SU-DHL-6 (cell line): ENCODE results near the gene SLC25A28.

Source experiments
- H2AFZ ChIP-seq: fragments of 200-600 bp; sonication (generic); 2 replicates; pipeline ENCODE4 v1.6.1; 2014; ENCODE audit warnings: low read depth, mild to moderate bottlenecking, moderate library complexity, mixed read lengths, antibody characterized with exemption, low read length; ENCODE audit not compliant: severe bottlenecking
- H3F3A ChIP-seq: fragments of 200-600 bp; shearing (Covaris generic); 2 replicates; pipeline ENCODE4 v1.6.0; 2016; ENCODE audit warnings: antibody characterized with exemption, mild to moderate bottlenecking; ENCODE audit not compliant: insufficient read depth
- H3K27ac ChIP-seq: fragments of 200-600 bp; sonication (generic); 2 replicates; pipeline ENCODE4 v1.5.1; 2016; ENCODE audit warnings: low read depth, mild to moderate bottlenecking, low read length, moderate library complexity, mixed read lengths
- H3K27me3 ChIP-seq: fragments of 200-600 bp; sonication (generic), shearing (Covaris generic); 2 replicates; pipeline ENCODE4 v1.6.0; 2014; ENCODE audit warnings: mild to moderate bottlenecking, low read length
- H3K36me3 ChIP-seq: fragments of 200-600 bp; sonication (generic); 2 replicates; pipeline ENCODE4 v1.6.1; 2014; ENCODE audit warnings: mild to moderate bottlenecking, low read length, mixed read lengths
- H3K4me2 ChIP-seq: fragments of 300-600, 200-600 bp; shearing (Covaris generic), sonication (generic); 2 replicates; pipeline ENCODE4 v1.6.0; 2014; ENCODE audit warnings: low read length, low read depth, mild to moderate bottlenecking; ENCODE audit not compliant: poor library complexity, severe bottlenecking
- H3K4me3 ChIP-seq: fragments of 200-600 bp; sonication (generic); 2 replicates; pipeline ENCODE4 v1.5.1; 2014; ENCODE audit warnings: antibody characterized with exemption, low read length, mild to moderate bottlenecking, mixed read lengths; ENCODE audit not compliant: insufficient read depth, poor library complexity, severe bottlenecking
- H3K79me2 ChIP-seq: fragments of 200-600 bp; sonication (generic); 2 replicates; pipeline ENCODE4 v1.6.1; 2014; ENCODE audit warnings: mild to moderate bottlenecking, low read length, moderate library complexity; ENCODE audit not compliant: insufficient read depth
- H3K9ac ChIP-seq: fragments of 200-600 bp; sonication (generic); 2 replicates; pipeline ENCODE4 v1.7.0; 2014; ENCODE audit warnings: mild to moderate bottlenecking, low read length
- H3K9me2 ChIP-seq: fragments of 200-600 bp; sonication (generic); replicated peaks from 2 replicates; pipeline ENCODE4 v1.6.1; 2014; ENCODE audit warnings: low read length; ENCODE audit not compliant: insufficient read depth
- H3K9me3 ChIP-seq: fragments of 200-600 bp; sonication (generic); 2 replicates; pipeline ENCODE4 v1.6.1; 2014; ENCODE audit warnings: low read length, mixed read lengths; ENCODE audit not compliant: insufficient read depth
- H4K20me1 ChIP-seq: fragments of 200-600 bp; sonication (generic); 2 replicates; pipeline ENCODE4 v1.6.1; 2014; ENCODE audit warnings: low read depth, mild to moderate bottlenecking, antibody characterized with exemption, low read length, moderate library complexity, mixed read lengths
- EZH2phosphoT487 ChIP-seq: fragments of 200-600 bp; sonication (generic), shearing (Covaris generic); conservative IDR thresholded peaks from 2 replicates; pipeline ENCODE4 v1.6.1; 2018; ENCODE audit warnings: mild to moderate bottlenecking, antibody characterized with exemption, low read length, moderate library complexity, mixed read lengths
- TF ChIP-seq, protein P1 (sequence below): fragments of 200-600 bp; sonication (generic); IDR thresholded peaks from one replicate; pipeline ENCODE4 v1.5.1; 2017; ENCODE audit warnings: antibody characterized with exemption, mild to moderate bottlenecking, low read length, moderate library complexity; ENCODE audit not compliant: insufficient read depth, poor library complexity, severe bottlenecking

SLC25A28 gene

DNA sequence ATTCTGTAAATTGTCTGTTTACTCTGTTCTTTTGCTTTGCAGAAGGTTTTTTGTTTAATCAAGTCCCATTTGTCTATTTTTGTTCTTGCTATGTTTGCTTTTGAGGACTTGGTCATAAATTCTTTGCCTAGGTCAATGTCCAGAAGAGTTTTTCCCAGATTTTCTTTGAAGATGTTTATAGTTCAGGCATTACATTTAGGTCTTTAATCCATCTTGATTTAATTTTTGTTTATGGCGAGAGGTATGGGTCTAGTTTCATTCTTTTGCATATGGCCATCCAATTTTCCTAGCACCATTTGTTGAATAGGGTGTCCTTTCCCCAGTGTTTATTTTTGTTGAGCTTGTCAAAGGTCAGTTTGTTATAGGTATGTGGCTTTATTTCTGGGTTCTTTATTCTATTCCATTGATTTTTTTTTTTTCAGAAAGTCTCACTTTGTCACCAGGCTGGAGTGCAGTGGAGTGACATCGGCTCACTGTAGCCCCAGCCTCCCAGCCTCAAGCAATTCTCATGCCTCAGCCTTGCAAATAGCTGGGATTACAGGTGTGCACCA is 27.4 kb upstream of the SLC25A28 start:
- Histone ChIP-seq H4K20me1 (no peaks in the 10 kb centered on the region), H3K79me2 (no peaks in the 10 kb centered on the region), H2AFZ (no peak overlapping the region), H3F3A (no peaks in the 10 kb centered on the region), H3K9ac (no peak overlapping the region), H3K4me3 (no peak overlapping the region), H3K9me2 (no peaks in the 10 kb centered on the region), H3K27ac (no peak overlapping the region), H3K27me3 (no peaks in the 10 kb centered on the region), H3K4me2 (no peak overlapping the region), H3K36me3 (no peaks in the 10 kb centered on the region), H3K9me3 (no peaks in the 10 kb centered on the region)
- TF ChIP-seq EZH2phosphoT487, result no peak
- TF ChIP-seq, protein P1, sequence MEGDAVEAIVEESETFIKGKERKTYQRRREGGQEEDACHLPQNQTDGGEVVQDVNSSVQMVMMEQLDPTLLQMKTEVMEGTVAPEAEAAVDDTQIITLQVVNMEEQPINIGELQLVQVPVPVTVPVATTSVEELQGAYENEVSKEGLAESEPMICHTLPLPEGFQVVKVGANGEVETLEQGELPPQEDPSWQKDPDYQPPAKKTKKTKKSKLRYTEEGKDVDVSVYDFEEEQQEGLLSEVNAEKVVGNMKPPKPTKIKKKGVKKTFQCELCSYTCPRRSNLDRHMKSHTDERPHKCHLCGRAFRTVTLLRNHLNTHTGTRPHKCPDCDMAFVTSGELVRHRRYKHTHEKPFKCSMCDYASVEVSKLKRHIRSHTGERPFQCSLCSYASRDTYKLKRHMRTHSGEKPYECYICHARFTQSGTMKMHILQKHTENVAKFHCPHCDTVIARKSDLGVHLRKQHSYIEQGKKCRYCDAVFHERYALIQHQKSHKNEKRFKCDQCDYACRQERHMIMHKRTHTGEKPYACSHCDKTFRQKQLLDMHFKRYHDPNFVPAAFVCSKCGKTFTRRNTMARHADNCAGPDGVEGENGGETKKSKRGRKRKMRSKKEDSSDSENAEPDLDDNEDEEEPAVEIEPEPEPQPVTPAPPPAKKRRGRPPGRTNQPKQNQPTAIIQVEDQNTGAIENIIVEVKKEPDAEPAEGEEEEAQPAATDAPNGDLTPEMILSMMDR, result no peak

DNA sequence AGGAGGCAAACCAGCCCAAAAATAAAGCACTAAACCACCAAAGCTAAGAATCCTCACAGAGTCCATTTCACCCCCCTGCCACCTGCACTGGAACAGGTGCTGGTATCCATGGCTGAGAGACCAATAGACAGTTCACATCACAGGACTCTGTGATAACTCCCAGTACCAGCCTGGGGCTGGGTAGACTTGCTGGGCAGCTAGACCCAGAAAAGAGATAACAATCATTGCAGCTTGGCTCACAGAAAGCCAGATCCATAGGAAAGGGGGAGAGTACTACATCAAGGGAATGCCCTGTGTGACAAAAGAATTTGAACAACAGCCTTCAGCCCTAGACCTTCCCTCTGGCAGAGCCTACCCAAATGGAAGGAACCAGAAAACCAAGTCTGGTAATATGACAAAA is 13.6 kb upstream of the SLC25A28 start:
- H3K4me2 ChIP-seq, result no peak overlapping the region
- H3K79me2 ChIP-seq, result no peaks in the 10 kb centered on the region
- no peaks in the 10 kb centered on the region for H3K9me3 ChIP-seq
- no peaks in the 10 kb centered on the region for H3F3A ChIP-seq
- no peaks in the 10 kb centered on the region for H3K9me2 ChIP-seq
- H3K27me3 ChIP-seq, result no peaks in the 10 kb centered on the region
- TF ChIP-seq, protein P1, result no peak
- TF ChIP-seq EZH2phosphoT487, result no peak
- H3K27ac ChIP-seq, result no peak overlapping the region
- H2AFZ ChIP-seq, result no peak overlapping the region
- no peaks in the 10 kb centered on the region for H3K36me3 ChIP-seq
- no peak overlapping the region for H3K4me3 ChIP-seq
- H4K20me1 ChIP-seq, result no peaks in the 10 kb centered on the region
- H3K9ac ChIP-seq, result no peak overlapping the region

DNA sequence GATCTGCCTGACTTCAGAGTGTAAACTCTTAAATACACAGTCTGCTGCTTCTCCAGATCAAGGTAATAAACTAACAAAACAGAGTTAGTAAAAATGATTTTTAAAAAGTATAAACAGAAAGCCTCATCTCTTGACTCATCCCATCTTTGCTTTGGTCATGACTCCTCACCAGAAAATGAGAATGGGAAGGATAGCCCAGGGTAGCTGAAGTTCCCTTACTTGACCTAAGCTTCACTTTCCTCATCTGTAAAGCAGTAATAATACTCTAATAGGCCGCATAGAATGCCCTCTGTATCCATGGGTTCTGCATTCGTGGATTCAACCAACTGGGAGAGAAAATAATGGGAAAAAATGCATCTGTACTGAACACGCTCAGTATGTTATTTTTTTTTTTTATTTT is 11.3 kb upstream of the SLC25A28 start:
- Histone ChIP-seq H3K9ac (no peak overlapping the region), H3K27me3 (no peaks in the 10 kb centered on the region), H3K4me3 (no peak overlapping the region), H3K9me3 (no peaks in the 10 kb centered on the region), H3K4me2 (no peak overlapping the region), H3K27ac (no peak overlapping the region), H3F3A (no peaks in the 10 kb centered on the region), H3K79me2 (no peaks in the 10 kb centered on the region), H2AFZ (no peak overlapping the region), H4K20me1 (no peaks in the 10 kb centered on the region), H3K9me2 (no peaks in the 10 kb centered on the region), H3K36me3 (no peaks in the 10 kb centered on the region)
- no peak for TF ChIP-seq EZH2phosphoT487
- TF ChIP-seq, protein P1, result no peak
